ENCODE results near the gene ZNF750.

The ZNF750 gene

GRCh38 chr17:82872591-82873520, 33.0 kb upstream of the ZNF750 start:
- DNase-seq (ENCODE audit: low read depth in 2 of 2): no peak

- DNase-seq (ENCODE audit: low read depth in 2 of 2): no peak
Observed at GRCh38 chr17:82871776-82872561, 32.1 kb upstream of the ZNF750 start.

- DNase-seq (ENCODE audit: low read depth in 2 of 2): no peak
Observed at GRCh38 chr17:82871056-82871775, 31.4 kb upstream of the ZNF750 start.

GRCh38 chr17:82870541-82870940, 30.7 kb upstream of the ZNF750 start:
- no peak for DNase-seq (ENCODE audit: low read depth in 2 of 2)

- no peak for DNase-seq (ENCODE audit: low read depth in 2 of 2)
Observed at GRCh38 chr17:82870091-82870491, 30.3 kb upstream of the ZNF750 start.

- no peak for DNase-seq (ENCODE audit: low read depth in 2 of 2)
Observed at GRCh38 chr17:82869536-82869935, 29.7 kb upstream of the ZNF750 start.

- no peak for DNase-seq (ENCODE audit: low read depth in 2 of 2)
Observed at GRCh38 chr17:82868715-82869131, 28.9 kb upstream of the ZNF750 start.

GRCh38 chr17:82867763-82868325, 28.0 kb upstream of the ZNF750 start:
- DNase-seq (ENCODE audit: low read depth in 2 of 2): no peak

GRCh38 chr17:82866590-82867191, 26.9 kb upstream of the ZNF750 start:
- DNase-seq (ENCODE audit: low read depth in 2 of 2): no peak

GRCh38 chr17:82865774-82866395, 26.1 kb upstream of the ZNF750 start:
- no peak for DNase-seq (ENCODE audit: low read depth in 2 of 2)

GRCh38 chr17:82865274-82865673, 25.5 kb upstream of the ZNF750 start:
- DNase-seq (ENCODE audit: low read depth in 2 of 2): no peak

- no peak for DNase-seq (ENCODE audit: low read depth in 2 of 2)
Observed at GRCh38 chr17:82864713-82865248, 25.0 kb upstream of the ZNF750 start.

- DNase-seq (ENCODE audit: low read depth in 2 of 2): peak; percentile 54 to 75
Observed at GRCh38 chr17:82863941-82864712, 24.3 kb upstream of the ZNF750 start.

- DNase-seq (ENCODE audit: low read depth in 2 of 2): no peak
Observed at GRCh38 chr17:82863383-82863940, 23.6 kb upstream of the ZNF750 start.

GRCh38 chr17:82862737-82863382, 23.0 kb upstream of the ZNF750 start:
- DNase-seq (ENCODE audit: low read depth in 2 of 2): no peak

- no peak for DNase-seq (ENCODE audit: low read depth in 2 of 2)
Observed at GRCh38 chr17:82862191-82862590, 22.4 kb upstream of the ZNF750 start.

GRCh38 chr17:82861393-82861775, 21.6 kb upstream of the ZNF750 start:
- DNase-seq (ENCODE audit: low read depth in 2 of 2): no peak

- DNase-seq (ENCODE audit: low read depth in 2 of 2): no peak
Observed at GRCh38 chr17:82860606-82861392, 21.0 kb upstream of the ZNF750 start.
